Neural cell (in vitro differentiated cells): ENCODE measurements around the gene ITPKB. TPM values are rescaled to one million over a fixed set of nuclear protein-coding genes. Genes with fewer than 3 reads are reported as not detected.

Experiments
- H2AFZ ChIP-seq: fragments of 200-600, 300-800 bp; sonication (generic), shearing (Covaris generic); 2 replicates; pipeline ENCODE4 v1.6.0; 2014; ENCODE audit warnings: low read depth, mild to moderate bottlenecking, antibody characterized with exemption, low read length, moderate library complexity
- H3F3A ChIP-seq: fragments of 200-600 bp; shearing (Covaris generic); 2 replicates; pipeline ENCODE4 v1.6.1; 2016; ENCODE audit warnings: mild to moderate bottlenecking, moderate library complexity, mixed read lengths, antibody characterized with exemption, low read length; ENCODE audit not compliant: insufficient read depth, poor library complexity, severe bottlenecking
- H3K27ac ChIP-seq: fragments of 200-600, 300-800 bp; sonication (generic), shearing (Covaris generic); 2 replicates; pipeline ENCODE4 v1.5.1; 2014; ENCODE audit warnings: mild to moderate bottlenecking, low read length, moderate library complexity
- H3K27me3 ChIP-seq: fragments of 300-800, 200-600 bp; sonication (generic), shearing (Covaris generic); 2 replicates; pipeline ENCODE4 v1.6.0; 2014; ENCODE audit warnings: mild to moderate bottlenecking, low read depth, low read length, moderate library complexity; ENCODE audit not compliant: insufficient read depth
- H3K36me3 ChIP-seq: fragments of 300-800, 200-600 bp; sonication (generic), shearing (Covaris generic); 2 replicates; pipeline ENCODE4 v1.5.1; 2014; ENCODE audit warnings: mild to moderate bottlenecking, antibody characterized with exemption, low read length, moderate library complexity; ENCODE audit not compliant: insufficient read depth
- H3K4me2 ChIP-seq: fragments of 300-800, 200-600 bp; sonication (generic), shearing (Covaris generic); 2 replicates; pipeline ENCODE4 v1.6.0; 2014; ENCODE audit warnings: mild to moderate bottlenecking, low read length
- H3K4me3 ChIP-seq: fragments of 300-800, 200-600 bp; sonication (generic), shearing (Covaris generic); 2 replicates; pipeline ENCODE4 v1.5.1; 2014; ENCODE audit warnings: mild to moderate bottlenecking, low read length, moderate library complexity
- H3K79me2 ChIP-seq: fragments of 200-600 bp; shearing (Covaris generic); replicated peaks from 2 replicates; pipeline ENCODE4 v1.6.0; 2014; ENCODE audit warnings: mild to moderate bottlenecking, low read length, moderate library complexity; ENCODE audit not compliant: insufficient read depth
- H3K9ac ChIP-seq: fragments of 300-800, 200-600 bp; sonication (generic), shearing (Covaris generic); 2 replicates; pipeline ENCODE4 v1.6.1; 2016; ENCODE audit warnings: mild to moderate bottlenecking, low read length, mixed read lengths
- H3K9me2 ChIP-seq: fragments of 200-600 bp; shearing (Covaris generic); 2 replicates; pipeline ENCODE4 v1.6.1; 2016; ENCODE audit warnings: mild to moderate bottlenecking, low read length, mixed read lengths; ENCODE audit not compliant: insufficient read depth
- H3K9me3 ChIP-seq: fragments of 200-600, 300-800 bp; sonication (generic), shearing (Covaris generic); 2 replicates; pipeline ENCODE4 v1.6.1; 2016; ENCODE audit warnings: mild to moderate bottlenecking, mixed run types, low read length, moderate library complexity, mixed read lengths
- H4K20me1 ChIP-seq: fragments of 200-600 bp; shearing (Covaris generic); 2 replicates; pipeline ENCODE4 v1.6.1; 2016; ENCODE audit warnings: mild to moderate bottlenecking, mixed run types; ENCODE audit not compliant: insufficient read depth
- EP300 ChIP-seq: fragments of 450-650 bp; conservative IDR thresholded peaks from 2 replicates; pipeline ENCODE4 v1.6.1; 2014; ENCODE audit warnings: antibody characterized with exemption, mild to moderate bottlenecking, moderate library complexity; ENCODE audit not compliant: poor library complexity, severe bottlenecking
- EZH2 ChIP-seq: fragments of 200-600, 300-800 bp; shearing (Covaris generic), sonication (generic); IDR thresholded peaks from 2 replicates; pipeline ENCODE4 v1.6.1; 2014; ENCODE audit warnings: antibody characterized with exemption, low read length, borderline replicate concordance, mild to moderate bottlenecking; ENCODE audit not compliant: insufficient read depth, poor library complexity, severe bottlenecking
- MXI1 ChIP-seq: fragments of 450-650 bp; conservative IDR thresholded peaks from 2 replicates; pipeline ENCODE4 v1.6.1; 2014; ENCODE audit warnings: antibody characterized with exemption, mild to moderate bottlenecking; ENCODE audit not compliant: poor library complexity, severe bottlenecking
- POLR2AphosphoS5 ChIP-seq: IDR thresholded peaks from 2 replicates; pipeline ENCODE4 v1.6.1; 2012
- RAD21 ChIP-seq: fragments of 450-650 bp; conservative IDR thresholded peaks from 2 replicates; pipeline ENCODE4 v1.6.1; 2014; ENCODE audit warnings: antibody characterized with exemption, mild to moderate bottlenecking, moderate library complexity
- SMC3 ChIP-seq: fragments of 450-650 bp; conservative IDR thresholded peaks from 2 replicates; pipeline ENCODE4 v1.6.1; 2014; ENCODE audit warnings: antibody characterized with exemption, mild to moderate bottlenecking, moderate library complexity; ENCODE audit not compliant: poor library complexity
- TAF1 ChIP-seq: IDR thresholded peaks from 2 replicates; pipeline ENCODE4 v1.6.1; 2012; ENCODE audit warnings: low read depth
- polyA plus RNA-seq: library from polyadenylated mRNA; depleted of rRNA; stranded (reverse); fragments of >200 nt; gene quantifications from 2 replicates; pipeline ENCODE4 v1.2.3, GENCODE V29; 2014
- TF ChIP-seq, protein P1 (sequence below): fragments of 450-650 bp; IDR thresholded peaks from 2 replicates; pipeline ENCODE4 v1.5.1; 2014; ENCODE audit warnings: antibody characterized with exemption, mild to moderate bottlenecking, moderate library complexity; ENCODE audit not compliant: poor library complexity, severe bottlenecking
- TF ChIP-seq, protein P2 (sequence below): IDR thresholded peaks from 2 replicates; pipeline ENCODE4 v1.6.1; 2012; ENCODE audit warnings: borderline replicate concordance

The ITPKB gene
- polyA plus RNA-seq, 1 donor from 2014 or later, result 0.19 TPM

DNA sequence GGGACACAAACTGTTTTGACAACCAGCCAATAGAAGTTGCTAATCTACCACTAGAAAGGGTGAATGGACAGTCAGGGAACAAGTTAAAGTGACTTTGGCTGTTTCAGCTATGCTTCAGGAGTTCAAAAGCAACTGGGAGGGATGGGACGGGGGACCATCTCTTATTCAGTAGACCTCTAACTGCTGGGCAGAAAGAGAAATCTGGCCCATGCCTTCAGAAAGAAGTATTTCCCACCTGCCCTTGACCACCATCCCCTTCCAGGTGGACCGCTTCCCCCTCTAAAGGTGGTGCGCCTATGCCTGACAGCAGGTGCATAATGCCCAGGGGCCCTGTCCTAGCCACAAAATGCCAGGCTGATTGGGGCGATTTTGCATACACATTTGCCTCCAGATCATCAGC is 5.2 kb downstream of the ITPKB start:
- no peak overlapping the region for H3K4me3 ChIP-seq
- H4K20me1 ChIP-seq, result no peaks in the 10 kb centered on the region
- H3K4me2 ChIP-seq, result no peak overlapping the region
- peaks cover 32% of the 10 kb centered on the region for H3K27me3 ChIP-seq
- no peaks in the 10 kb centered on the region for H3K79me2 ChIP-seq
- no peak overlapping the region for H3K27ac ChIP-seq
- TF ChIP-seq RAD21 (no peak), EZH2 (no peak), SMC3 (no peak), MXI1 (no peak), POLR2AphosphoS5 (no peak), EP300 (no peak), TAF1 (no peak)
- TF ChIP-seq, protein P1, sequence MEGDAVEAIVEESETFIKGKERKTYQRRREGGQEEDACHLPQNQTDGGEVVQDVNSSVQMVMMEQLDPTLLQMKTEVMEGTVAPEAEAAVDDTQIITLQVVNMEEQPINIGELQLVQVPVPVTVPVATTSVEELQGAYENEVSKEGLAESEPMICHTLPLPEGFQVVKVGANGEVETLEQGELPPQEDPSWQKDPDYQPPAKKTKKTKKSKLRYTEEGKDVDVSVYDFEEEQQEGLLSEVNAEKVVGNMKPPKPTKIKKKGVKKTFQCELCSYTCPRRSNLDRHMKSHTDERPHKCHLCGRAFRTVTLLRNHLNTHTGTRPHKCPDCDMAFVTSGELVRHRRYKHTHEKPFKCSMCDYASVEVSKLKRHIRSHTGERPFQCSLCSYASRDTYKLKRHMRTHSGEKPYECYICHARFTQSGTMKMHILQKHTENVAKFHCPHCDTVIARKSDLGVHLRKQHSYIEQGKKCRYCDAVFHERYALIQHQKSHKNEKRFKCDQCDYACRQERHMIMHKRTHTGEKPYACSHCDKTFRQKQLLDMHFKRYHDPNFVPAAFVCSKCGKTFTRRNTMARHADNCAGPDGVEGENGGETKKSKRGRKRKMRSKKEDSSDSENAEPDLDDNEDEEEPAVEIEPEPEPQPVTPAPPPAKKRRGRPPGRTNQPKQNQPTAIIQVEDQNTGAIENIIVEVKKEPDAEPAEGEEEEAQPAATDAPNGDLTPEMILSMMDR, result no peak
- TF ChIP-seq, protein P2, sequence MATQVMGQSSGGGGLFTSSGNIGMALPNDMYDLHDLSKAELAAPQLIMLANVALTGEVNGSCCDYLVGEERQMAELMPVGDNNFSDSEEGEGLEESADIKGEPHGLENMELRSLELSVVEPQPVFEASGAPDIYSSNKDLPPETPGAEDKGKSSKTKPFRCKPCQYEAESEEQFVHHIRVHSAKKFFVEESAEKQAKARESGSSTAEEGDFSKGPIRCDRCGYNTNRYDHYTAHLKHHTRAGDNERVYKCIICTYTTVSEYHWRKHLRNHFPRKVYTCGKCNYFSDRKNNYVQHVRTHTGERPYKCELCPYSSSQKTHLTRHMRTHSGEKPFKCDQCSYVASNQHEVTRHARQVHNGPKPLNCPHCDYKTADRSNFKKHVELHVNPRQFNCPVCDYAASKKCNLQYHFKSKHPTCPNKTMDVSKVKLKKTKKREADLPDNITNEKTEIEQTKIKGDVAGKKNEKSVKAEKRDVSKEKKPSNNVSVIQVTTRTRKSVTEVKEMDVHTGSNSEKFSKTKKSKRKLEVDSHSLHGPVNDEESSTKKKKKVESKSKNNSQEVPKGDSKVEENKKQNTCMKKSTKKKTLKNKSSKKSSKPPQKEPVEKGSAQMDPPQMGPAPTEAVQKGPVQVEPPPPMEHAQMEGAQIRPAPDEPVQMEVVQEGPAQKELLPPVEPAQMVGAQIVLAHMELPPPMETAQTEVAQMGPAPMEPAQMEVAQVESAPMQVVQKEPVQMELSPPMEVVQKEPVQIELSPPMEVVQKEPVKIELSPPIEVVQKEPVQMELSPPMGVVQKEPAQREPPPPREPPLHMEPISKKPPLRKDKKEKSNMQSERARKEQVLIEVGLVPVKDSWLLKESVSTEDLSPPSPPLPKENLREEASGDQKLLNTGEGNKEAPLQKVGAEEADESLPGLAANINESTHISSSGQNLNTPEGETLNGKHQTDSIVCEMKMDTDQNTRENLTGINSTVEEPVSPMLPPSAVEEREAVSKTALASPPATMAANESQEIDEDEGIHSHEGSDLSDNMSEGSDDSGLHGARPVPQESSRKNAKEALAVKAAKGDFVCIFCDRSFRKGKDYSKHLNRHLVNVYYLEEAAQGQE, result no peak
- H3F3A ChIP-seq, result no peaks in the 10 kb centered on the region
- no peak overlapping the region for H2AFZ ChIP-seq
- H3K9me2 ChIP-seq, result no peaks in the 10 kb centered on the region
- no peaks in the 10 kb centered on the region for H3K36me3 ChIP-seq
- no peaks in the 10 kb centered on the region for H3K9me3 ChIP-seq
- no peak overlapping the region for H3K9ac ChIP-seq

DNA sequence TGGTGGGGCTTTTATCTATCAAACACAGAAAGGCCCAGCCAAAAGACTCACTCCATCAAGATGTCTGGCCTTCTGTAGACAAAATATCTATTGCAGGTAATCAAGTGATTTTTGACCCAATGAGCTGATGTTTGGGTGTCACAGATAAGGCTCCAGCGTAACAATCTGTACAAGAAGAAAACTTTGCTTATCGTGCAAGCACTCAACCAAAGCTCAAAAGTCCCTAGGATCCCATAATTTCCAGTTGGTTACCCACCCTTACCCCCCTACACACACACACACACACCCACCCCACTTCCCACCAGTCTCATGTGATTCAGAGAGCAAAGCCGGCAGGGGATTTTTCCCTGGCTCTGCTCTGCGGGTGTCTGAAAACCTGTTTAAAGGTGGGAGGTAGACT is 5.8 kb downstream of the ITPKB start:
- Histone ChIP-seq H3K36me3 (no peaks in the 10 kb centered on the region), H3K9me2 (no peaks in the 10 kb centered on the region), H3K79me2 (no peaks in the 10 kb centered on the region), H3K9ac (no peak overlapping the region), H3K9me3 (no peaks in the 10 kb centered on the region), H4K20me1 (no peaks in the 10 kb centered on the region), H3K27me3 (peaks cover 26% of the 10 kb centered on the region), H3K27ac (no peak overlapping the region), H3K4me2 (no peak overlapping the region), H2AFZ (no peak overlapping the region), H3F3A (no peaks in the 10 kb centered on the region), H3K4me3 (no peak overlapping the region)
- TF ChIP-seq EP300, result no peak
- TF ChIP-seq MXI1, result no peak
- no peak for TF ChIP-seq SMC3
- TF ChIP-seq, protein P2, result no peak
- TF ChIP-seq RAD21, result no peak
- no peak for TF ChIP-seq EZH2
- no peak for TF ChIP-seq POLR2AphosphoS5
- TF ChIP-seq, protein P1, result no peak
- TF ChIP-seq TAF1, result no peak
